Ishikawa (cell line): Measurements from ENCODE around the gene RNF151.

Experiments
- CEBPB ChIP-seq: IDR thresholded peaks from 2 replicates; pipeline ENCODE4 v1.6.1; 2012
- CREB1 ChIP-seq: IDR thresholded peaks from 2 replicates; pipeline ENCODE4 v1.6.1; 2012; ENCODE audit warnings: low read depth
- EGR1 ChIP-seq: IDR thresholded peaks from 2 replicates; pipeline ENCODE4 v1.6.1; 2012
- EP300 ChIP-seq: IDR thresholded peaks from 2 replicates; pipeline ENCODE4 v1.6.1; 2012; ENCODE audit warnings: borderline replicate concordance
- FOXM1 ChIP-seq: IDR thresholded peaks from 2 replicates; pipeline ENCODE4 v1.6.1; 2012; ENCODE audit warnings: low read depth, borderline replicate concordance
- NFIC ChIP-seq: IDR thresholded peaks from 2 replicates; pipeline ENCODE4 v1.6.1; 2012
- RAD21 ChIP-seq: IDR thresholded peaks from 2 replicates; pipeline ENCODE4 v1.6.1; 2012; ENCODE audit warnings: low read depth
- TAF1 ChIP-seq: IDR thresholded peaks from 2 replicates; pipeline ENCODE4 v1.6.1; 2012; ENCODE audit warnings: low read depth, mild to moderate bottlenecking
- TCF12 ChIP-seq: IDR thresholded peaks from 2 replicates; pipeline ENCODE4 v1.6.1; 2012; ENCODE audit warnings: low read depth
- TEAD4 ChIP-seq: IDR thresholded peaks from 2 replicates; pipeline ENCODE4 v1.6.1; 2012
- YY1 ChIP-seq: IDR thresholded peaks from 2 replicates; pipeline ENCODE4 v1.6.1; 2012; ENCODE audit warnings: low read depth
- ZBTB7A ChIP-seq: IDR thresholded peaks from 2 replicates; pipeline ENCODE4 v1.6.1; 2012; ENCODE audit warnings: low read depth
- TF ChIP-seq, protein P1 (sequence below): IDR thresholded peaks from 2 replicates; pipeline ENCODE4 v1.6.1; 2012
- TF ChIP-seq, protein P2 (sequence below): IDR thresholded peaks from 2 replicates; pipeline ENCODE4 v1.6.1; 2012; ENCODE audit warnings: low read depth, mild to moderate bottlenecking
- TF ChIP-seq, protein P3 (sequence below): IDR thresholded peaks from 2 replicates; pipeline ENCODE4 v1.6.1; 2012

The RNF151 gene

DNA sequence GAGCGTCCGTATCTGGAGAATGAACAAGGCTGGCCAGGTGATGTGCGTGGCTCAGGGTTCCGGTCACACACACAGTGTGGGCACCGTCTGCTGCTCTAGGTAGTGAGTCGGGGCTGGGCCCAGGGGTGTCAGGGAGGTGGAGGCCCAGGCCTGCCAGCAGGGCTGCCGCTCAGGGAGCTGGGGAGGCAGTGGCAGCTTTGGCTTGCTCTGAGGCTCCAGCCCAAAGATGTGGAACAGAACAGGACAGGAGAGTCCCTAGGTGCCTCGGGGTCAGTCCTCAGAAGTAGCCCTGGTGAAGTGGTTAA, 9.5 kb downstream of the RNF151 start:
- TF ChIP-seq, protein P1, sequence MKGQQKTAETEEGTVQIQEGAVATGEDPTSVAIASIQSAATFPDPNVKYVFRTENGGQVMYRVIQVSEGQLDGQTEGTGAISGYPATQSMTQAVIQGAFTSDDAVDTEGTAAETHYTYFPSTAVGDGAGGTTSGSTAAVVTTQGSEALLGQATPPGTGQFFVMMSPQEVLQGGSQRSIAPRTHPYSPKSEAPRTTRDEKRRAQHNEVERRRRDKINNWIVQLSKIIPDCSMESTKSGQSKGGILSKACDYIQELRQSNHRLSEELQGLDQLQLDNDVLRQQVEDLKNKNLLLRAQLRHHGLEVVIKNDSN: no peak
- TF ChIP-seq, protein P2, sequence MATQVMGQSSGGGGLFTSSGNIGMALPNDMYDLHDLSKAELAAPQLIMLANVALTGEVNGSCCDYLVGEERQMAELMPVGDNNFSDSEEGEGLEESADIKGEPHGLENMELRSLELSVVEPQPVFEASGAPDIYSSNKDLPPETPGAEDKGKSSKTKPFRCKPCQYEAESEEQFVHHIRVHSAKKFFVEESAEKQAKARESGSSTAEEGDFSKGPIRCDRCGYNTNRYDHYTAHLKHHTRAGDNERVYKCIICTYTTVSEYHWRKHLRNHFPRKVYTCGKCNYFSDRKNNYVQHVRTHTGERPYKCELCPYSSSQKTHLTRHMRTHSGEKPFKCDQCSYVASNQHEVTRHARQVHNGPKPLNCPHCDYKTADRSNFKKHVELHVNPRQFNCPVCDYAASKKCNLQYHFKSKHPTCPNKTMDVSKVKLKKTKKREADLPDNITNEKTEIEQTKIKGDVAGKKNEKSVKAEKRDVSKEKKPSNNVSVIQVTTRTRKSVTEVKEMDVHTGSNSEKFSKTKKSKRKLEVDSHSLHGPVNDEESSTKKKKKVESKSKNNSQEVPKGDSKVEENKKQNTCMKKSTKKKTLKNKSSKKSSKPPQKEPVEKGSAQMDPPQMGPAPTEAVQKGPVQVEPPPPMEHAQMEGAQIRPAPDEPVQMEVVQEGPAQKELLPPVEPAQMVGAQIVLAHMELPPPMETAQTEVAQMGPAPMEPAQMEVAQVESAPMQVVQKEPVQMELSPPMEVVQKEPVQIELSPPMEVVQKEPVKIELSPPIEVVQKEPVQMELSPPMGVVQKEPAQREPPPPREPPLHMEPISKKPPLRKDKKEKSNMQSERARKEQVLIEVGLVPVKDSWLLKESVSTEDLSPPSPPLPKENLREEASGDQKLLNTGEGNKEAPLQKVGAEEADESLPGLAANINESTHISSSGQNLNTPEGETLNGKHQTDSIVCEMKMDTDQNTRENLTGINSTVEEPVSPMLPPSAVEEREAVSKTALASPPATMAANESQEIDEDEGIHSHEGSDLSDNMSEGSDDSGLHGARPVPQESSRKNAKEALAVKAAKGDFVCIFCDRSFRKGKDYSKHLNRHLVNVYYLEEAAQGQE: no peak
- TF ChIP-seq NFIC (no peak), TAF1 (no peak), ZBTB7A (no peak), CEBPB (no peak), CREB1 (no peak), RAD21 (no peak), FOXM1 (no peak), TEAD4 (no peak), EP300 (no peak), EGR1 (no peak), YY1 (no peak), TCF12 (no peak)
- TF ChIP-seq, protein P3, sequence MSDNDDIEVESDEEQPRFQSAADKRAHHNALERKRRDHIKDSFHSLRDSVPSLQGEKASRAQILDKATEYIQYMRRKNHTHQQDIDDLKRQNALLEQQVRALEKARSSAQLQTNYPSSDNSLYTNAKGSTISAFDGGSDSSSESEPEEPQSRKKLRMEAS: no peak

DNA sequence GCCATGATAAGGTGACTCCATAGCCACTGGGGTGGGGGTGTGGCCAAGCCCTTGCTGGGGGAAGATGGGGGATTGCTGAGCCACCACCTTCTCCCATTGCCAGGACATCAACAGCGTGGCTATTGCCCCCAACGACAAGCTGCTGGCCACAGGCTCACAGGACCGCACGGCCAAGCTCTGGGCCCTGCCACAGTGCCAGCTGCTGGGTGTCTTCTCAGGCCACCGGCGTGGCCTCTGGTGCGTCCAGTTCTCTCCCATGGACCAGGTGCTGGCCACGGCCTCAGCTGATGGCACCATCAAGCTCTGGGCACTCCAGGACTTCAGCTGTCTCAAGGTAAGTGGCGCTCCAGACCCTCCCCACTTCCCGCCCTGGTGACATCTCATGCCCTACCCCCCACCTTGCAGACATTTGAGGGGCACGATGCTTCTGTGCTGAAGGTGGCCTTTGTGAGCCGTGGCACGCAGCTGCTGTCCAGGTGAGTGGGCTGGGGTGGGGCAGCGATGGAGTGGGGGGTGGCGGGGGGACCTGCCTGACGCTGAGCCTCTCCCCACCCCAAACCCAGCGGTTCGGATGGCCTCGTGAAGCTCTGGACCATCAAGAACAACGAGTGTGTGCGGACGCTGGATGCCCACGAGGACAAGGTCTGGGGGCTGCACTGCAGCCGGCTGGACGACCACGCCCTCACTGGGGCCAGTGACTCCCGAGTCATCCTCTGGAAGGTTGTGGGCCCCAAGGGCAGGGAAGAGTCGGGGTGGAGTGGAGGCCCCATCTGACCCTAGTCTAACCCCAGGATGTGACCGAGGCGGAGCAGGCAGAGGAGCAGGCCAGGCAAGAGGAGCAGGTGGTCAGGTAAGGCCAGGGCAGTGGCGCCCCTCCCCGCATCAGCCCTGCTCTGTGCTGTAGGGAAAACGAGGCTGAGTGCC, 10.6 kb downstream of the RNF151 start:
- TF ChIP-seq TEAD4 (no peak), EP300 (no peak), TAF1 (no peak), EGR1 (no peak), YY1 (no peak), ZBTB7A (no peak), TCF12 (no peak), CREB1 (no peak), RAD21 (no peak), NFIC (no peak), CEBPB (no peak)
- TF ChIP-seq, protein P1: no peak
- TF ChIP-seq, protein P3: no peak

DNA sequence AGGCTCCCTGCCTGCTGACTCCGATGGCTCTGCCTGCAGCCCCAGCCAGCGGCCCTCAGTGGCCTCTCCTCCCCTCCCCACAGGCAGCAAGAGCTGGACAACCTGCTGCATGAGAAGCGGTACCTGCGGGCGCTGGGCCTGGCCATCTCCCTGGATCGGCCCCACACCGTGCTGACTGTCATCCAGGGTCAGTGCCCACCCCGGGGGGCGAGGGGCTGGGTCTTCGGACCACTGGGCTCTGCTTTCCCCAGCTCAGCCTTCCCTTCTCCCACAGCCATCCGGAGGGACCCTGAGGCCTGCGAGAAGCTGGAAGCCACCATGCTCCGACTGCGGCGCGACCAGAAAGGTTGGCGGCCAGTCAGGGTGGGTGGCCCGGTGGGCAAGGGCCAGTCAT, 11.2 kb downstream of the RNF151 start:
- TF ChIP-seq, protein P3: no peak
- TF ChIP-seq ZBTB7A (peak; percentile 64; the same call in 1 of the 2 replicates), YY1 (no peak)

DNA sequence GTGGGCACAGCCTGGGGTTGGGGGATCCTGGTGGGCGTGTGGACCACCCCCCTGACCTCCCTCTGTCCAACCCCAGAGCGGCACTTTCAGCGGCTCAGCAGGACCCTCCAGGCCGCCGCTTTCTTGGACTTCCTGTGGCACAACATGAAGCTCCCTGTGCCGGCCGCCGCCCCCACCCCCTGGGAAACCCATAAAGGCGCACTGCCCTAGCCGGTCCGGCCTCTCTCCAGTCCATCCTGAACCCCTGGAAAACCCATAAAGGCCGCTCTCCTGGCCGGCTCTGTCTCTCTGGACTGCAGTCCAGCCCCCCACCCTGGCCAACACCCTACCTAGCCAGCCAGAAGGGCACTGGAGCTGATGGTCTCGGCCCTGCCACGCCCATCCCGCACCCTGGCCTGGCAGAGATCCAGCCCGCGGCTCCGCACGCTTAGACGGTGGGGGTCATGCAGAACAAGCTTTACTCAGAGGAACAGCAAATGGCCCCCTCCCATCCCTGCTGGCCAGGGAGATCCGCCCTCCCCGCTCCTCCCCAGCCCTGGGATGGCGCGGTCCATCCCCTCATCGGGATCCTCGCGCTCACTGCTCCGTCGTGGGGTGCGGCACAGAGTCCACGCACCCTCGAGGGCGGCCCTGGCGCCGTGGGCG, 11.9 kb downstream of the RNF151 start:
- TF ChIP-seq NFIC (peak; percentile 32; the same call in 1 of the 2 replicates), EP300 (no peak)

DNA sequence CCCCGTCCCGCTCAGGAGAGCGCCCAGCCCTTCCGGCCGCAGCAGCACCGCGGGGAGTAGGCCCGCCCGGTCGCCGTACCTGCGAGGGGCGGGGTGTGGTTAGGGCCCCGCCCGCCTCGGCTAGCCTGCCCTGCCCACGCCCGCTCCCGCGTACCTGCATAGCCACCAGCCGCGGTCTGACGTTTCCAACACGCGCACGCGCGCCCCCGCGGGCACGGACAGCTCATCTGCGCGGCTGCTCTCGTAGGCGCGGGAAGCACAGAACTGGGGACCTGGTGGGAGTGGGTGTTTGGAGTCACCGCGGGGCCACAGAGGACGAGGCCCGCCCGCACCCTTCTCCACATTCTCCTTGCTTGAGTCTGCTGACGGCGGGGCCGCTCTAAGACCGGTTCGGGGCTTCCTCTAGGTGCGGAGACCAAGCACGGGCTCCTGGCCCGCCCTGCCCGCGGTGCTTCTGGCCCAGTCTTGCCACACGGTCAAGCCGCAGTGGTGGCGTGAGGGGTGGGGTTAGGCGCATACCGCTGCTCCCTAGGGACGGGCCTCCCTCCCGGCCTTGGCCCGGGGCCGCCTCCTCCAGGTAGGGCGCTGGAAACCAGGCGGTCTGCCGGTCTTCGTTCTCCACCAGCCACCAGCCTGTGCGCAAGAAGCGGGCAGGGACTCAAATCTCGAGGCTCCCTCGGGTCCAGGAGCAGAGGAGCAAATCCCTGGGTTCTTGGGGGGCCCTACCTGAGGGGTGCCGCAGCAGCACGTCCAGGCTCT, 12.8 kb downstream of the RNF151 start:
- TF ChIP-seq EGR1 (peak; percentile 35; the same call in 1 of the 2 replicates), CREB1 (peak; percentile 54), YY1 (no peak), TCF12 (0 out of 2 replicates have a peak, but pooled peaks have one; percentile 47), CEBPB (no peak), ZBTB7A (no peak), FOXM1 (no peak), RAD21 (no peak), TAF1 (no peak), TEAD4 (peak; percentile 16), EP300 (no peak), NFIC (no peak)
- TF ChIP-seq, protein P3: peak; percentile 72; the same call in 1 of the 2 replicates
- TF ChIP-seq, protein P1: no peak
- TF ChIP-seq, protein P2: no peak
